CD14-positive monocyte (primary cell): ENCODE data around the gene PRKN. TPM values are rescaled to one million over a fixed set of nuclear protein-coding genes. Genes with fewer than 3 reads are reported as not detected.
A peak's percentile ranks its signal among the peaks of the same experiment; 100 is the strongest.

ENCODE experiments used
- DNase-seq, 3 donors: peaks; one replicate each; pipeline ENCODE4 v3.0.0-alpha.2; 2011 to 2022
- H2AFZ ChIP-seq: 2 replicates; pipeline ENCODE4 v1.6.0; 2012; ENCODE audit warnings: mild to moderate bottlenecking, low read depth, low read length, inconsistent platforms; ENCODE audit not compliant: insufficient read depth, poor library complexity, severe bottlenecking
- H3K27ac ChIP-seq, 2 donors: 1 replicate in 1 of 2; 2 replicates in 1 of 2; pipeline ENCODE4 v1.5.1; 2012 to 2013; ENCODE audit warnings: low read length in 2 of 2, control low read depth in 1 of 2, inconsistent platforms in 1 of 2, low read depth in 1 of 2, mild to moderate bottlenecking in 1 of 2
- H3K27me3 ChIP-seq, 2 donors: one replicate each; pipeline versions ENCODE4 v1.6.0 to v1.6.1; 2011 to 2013; ENCODE audit warnings: low read length in 2 of 2; ENCODE audit not compliant: control insufficient read depth in 2 of 2, insufficient read depth in 2 of 2
- H3K36me3 ChIP-seq, 2 donors: replicated peaks in 1 of 2; 1 replicate in 1 of 2; 2 replicates in 1 of 2; pipeline versions ENCODE4 v1.5.1 to v1.6.1; 2012 to 2013; ENCODE audit warnings: low read length in 2 of 2, control low read depth in 1 of 2, inconsistent platforms in 1 of 2, mild to moderate bottlenecking in 1 of 2; ENCODE audit not compliant: insufficient read depth in 2 of 2, control insufficient read depth in 1 of 2
- H3K4me1 ChIP-seq, 2 donors: 1 replicate in 1 of 2; 2 replicates in 1 of 2; pipeline versions ENCODE4 v1.5.1 to v1.6.1; 2012 to 2013; ENCODE audit warnings: low read length in 2 of 2, control low read depth in 1 of 2, inconsistent platforms in 1 of 2, mild to moderate bottlenecking in 1 of 2, moderate library complexity in 1 of 2; ENCODE audit not compliant: insufficient read depth in 2 of 2, control insufficient read depth in 1 of 2
- H3K4me2 ChIP-seq: replicated peaks from 2 replicates; pipeline ENCODE3; 2012; ENCODE audit warnings: low read length, moderate library complexity, mild to moderate bottlenecking; ENCODE audit not compliant: poor library complexity, severe bottlenecking; ENCODE audit errors: extremely low read depth
- H3K4me3 ChIP-seq, 3 experiments: fragments of 200-600 bp in 1 of 3; sonication (generic) in 1 of 3; replicated peaks in 1 of 3; 1 replicate in 2 of 3; 2 replicates in 1 of 3; pipeline ENCODE4 v1.5.1; 2011 to 2013; ENCODE audit warnings: low read length in 3 of 3, mild to moderate bottlenecking in 3 of 3, control low read depth in 2 of 3, low read depth in 2 of 3, inconsistent platforms in 1 of 3, moderate library complexity in 1 of 3
- H3K79me2 ChIP-seq: 2 replicates; pipeline ENCODE4 v1.6.0; 2012; ENCODE audit warnings: mild to moderate bottlenecking, control low read depth, inconsistent platforms, low read length, moderate library complexity; ENCODE audit not compliant: insufficient read depth
- H3K9ac ChIP-seq: 2 replicates; pipeline ENCODE4 v1.6.0; 2017; ENCODE audit warnings: low read length, mild to moderate bottlenecking; ENCODE audit not compliant: insufficient read depth, poor library complexity, severe bottlenecking
- H3K9me3 ChIP-seq, 2 donors: replicated peaks in 1 of 2; 1 replicate in 1 of 2; 2 replicates in 1 of 2; pipeline versions ENCODE4 v1.5.1 to v1.6.1; 2012 to 2013; ENCODE audit warnings: low read length in 2 of 2, control low read depth in 1 of 2; ENCODE audit not compliant: control insufficient read depth in 1 of 2, insufficient read depth in 1 of 2
- H4K20me1 ChIP-seq: 2 replicates; pipeline ENCODE4 v1.6.0; 2012; ENCODE audit warnings: mild to moderate bottlenecking, low read length, control low read depth, moderate library complexity; ENCODE audit not compliant: insufficient read depth
- H3K27ac Mint-ChIP-seq, 7 donors: one replicate each; pipeline ENCODE4 v1.8.0; 2020; ENCODE audit warnings: mild to moderate bottlenecking in 7 of 7, mixed read lengths in 7 of 7, moderate library complexity in 6 of 7, inconsistent platforms in 2 of 7
- H3K27me3 Mint-ChIP-seq, 3 donors: one replicate each; pipeline ENCODE4 v1.8.0; 2021 to 2022; ENCODE audit warnings: low read depth in 3 of 3, mild to moderate bottlenecking in 3 of 3, mixed read lengths in 3 of 3, moderate library complexity in 3 of 3, inconsistent platforms in 1 of 3
- H3K36me3 Mint-ChIP-seq, 2 donors: one replicate each; pipeline ENCODE4 v1.8.0; 2020; ENCODE audit warnings: mixed read lengths in 2 of 2, inconsistent platforms in 1 of 2, mild to moderate bottlenecking in 1 of 2
- H3K4me1 Mint-ChIP-seq: one replicate; pipeline ENCODE4 v1.8.0; 2020; ENCODE audit warnings: mild to moderate bottlenecking, mixed read lengths
- H3K4me3 Mint-ChIP-seq, 2 donors: one replicate each; pipeline ENCODE4 v1.8.0; 2020; ENCODE audit warnings: mild to moderate bottlenecking in 2 of 2, mixed read lengths in 2 of 2, moderate library complexity in 1 of 2
- H3K9me3 Mint-ChIP-seq, 7 donors: one replicate each; pipeline ENCODE4 v1.8.0; 2020 to 2022; ENCODE audit warnings: mixed read lengths in 7 of 7, mild to moderate bottlenecking in 6 of 7, moderate library complexity in 6 of 7, inconsistent platforms in 2 of 7
- WGBS: methylation state at CpG from one replicate; pipeline ENCODE4 v1.1.5; 2013; ENCODE audit warnings: missing lambda C conversion rate; ENCODE audit not compliant: insufficient coverage; 5-methylcytosine and 5-hydroxymethylcytosine counted together
- intact Hi-C, 2 donors: fragments of 100-400 bp; cut with micrococcal nuclease; formaldehyde crosslinking; loops; one replicate each; pipeline versions ENCODE4 v1.15.0 to v1.15.1; 2023
- polyA plus RNA-seq, 3 donors: library from polyadenylated mRNA; depleted of rRNA in 1 of 3; unstranded in 2 of 3; stranded (reverse) in 1 of 3; fragments of 300-500 nt in 2 of 3; fragments of >200 nt in 1 of 3; fragmentation: Illumina TruSeq in 2 of 3; gene quantifications; 1 replicate in 2 of 3; 2 replicates in 1 of 3; pipeline ENCODE4 v1.2.3, GENCODE V29; 2012 to 2021
- TF ChIP-seq, protein P1 (sequence below): fragments of 200-600 bp; IDR thresholded peaks from one replicate; pipeline ENCODE4 v1.8.0; 2022; ENCODE audit warnings: antibody characterized with exemption, mild to moderate bottlenecking

PRKN gene
- polyA plus RNA-seq, 3 donors: 0.19 to 0.21 TPM; not detected in 1

GRCh38 chr6:162363757-162364156 is 363.8 kb downstream of the PRKN start:
- TF ChIP-seq, protein P1, sequence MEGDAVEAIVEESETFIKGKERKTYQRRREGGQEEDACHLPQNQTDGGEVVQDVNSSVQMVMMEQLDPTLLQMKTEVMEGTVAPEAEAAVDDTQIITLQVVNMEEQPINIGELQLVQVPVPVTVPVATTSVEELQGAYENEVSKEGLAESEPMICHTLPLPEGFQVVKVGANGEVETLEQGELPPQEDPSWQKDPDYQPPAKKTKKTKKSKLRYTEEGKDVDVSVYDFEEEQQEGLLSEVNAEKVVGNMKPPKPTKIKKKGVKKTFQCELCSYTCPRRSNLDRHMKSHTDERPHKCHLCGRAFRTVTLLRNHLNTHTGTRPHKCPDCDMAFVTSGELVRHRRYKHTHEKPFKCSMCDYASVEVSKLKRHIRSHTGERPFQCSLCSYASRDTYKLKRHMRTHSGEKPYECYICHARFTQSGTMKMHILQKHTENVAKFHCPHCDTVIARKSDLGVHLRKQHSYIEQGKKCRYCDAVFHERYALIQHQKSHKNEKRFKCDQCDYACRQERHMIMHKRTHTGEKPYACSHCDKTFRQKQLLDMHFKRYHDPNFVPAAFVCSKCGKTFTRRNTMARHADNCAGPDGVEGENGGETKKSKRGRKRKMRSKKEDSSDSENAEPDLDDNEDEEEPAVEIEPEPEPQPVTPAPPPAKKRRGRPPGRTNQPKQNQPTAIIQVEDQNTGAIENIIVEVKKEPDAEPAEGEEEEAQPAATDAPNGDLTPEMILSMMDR: no peak
- DNase-seq: no peak
- H3K4me1 ChIP-seq: no peaks in the 10 kb centered on the region
- no peak overlapping the region for H3K27ac Mint-ChIP-seq
- H3K4me1 Mint-ChIP-seq: no peaks in the 10 kb centered on the region
- H3K4me3 Mint-ChIP-seq: no peak overlapping the region
- H3K4me3 ChIP-seq: no peak overlapping the region
- H3K4me2 ChIP-seq: no peak overlapping the region
- no peaks in the 10 kb centered on the region for H3K79me2 ChIP-seq
- no peak overlapping the region for H3K9ac ChIP-seq
- peaks cover 0 to 9% (median 6%) of the 10 kb centered on the region in 7 donors for H3K9me3 Mint-ChIP-seq
- H4K20me1 ChIP-seq: no peaks in the 10 kb centered on the region
- peaks cover 14 to 15% of the 10 kb centered on the region in 2 donors for H3K9me3 ChIP-seq
- intact Hi-C loops: no loop called here
- peaks cover 0 to 2% (median 0%) of the 10 kb centered on the region in 3 donors for H3K27me3 Mint-ChIP-seq
- no peak overlapping the region for H2AFZ ChIP-seq
- no peaks in the 10 kb centered on the region for H3K36me3 ChIP-seq
- no peak overlapping the region for H3K27ac ChIP-seq
- H3K36me3 Mint-ChIP-seq: no peaks in the 10 kb centered on the region
- H3K27me3 ChIP-seq: no peaks in the 10 kb centered on the region
- 92% methylated on average over 2 of the region's 4 CpGs for WGBS

- 100% methylated on average over 1 of the region's 6 CpGs for WGBS
- TF ChIP-seq, protein P1: no peak
- intact Hi-C loops: no loop called here
- Mint-ChIP-seq H3K9me3 (peaks cover 0 to 6% (median 0%) of the 10 kb centered on the region in 7 donors), H3K27ac (no peak overlapping the region), H3K27me3 (peaks cover 0 to 2% (median 0%) of the 10 kb centered on the region in 3 donors), H3K4me1 (no peaks in the 10 kb centered on the region), H3K4me3 (peak overlapping the region in 1 of 2 donors; percentile 9), H3K36me3 (no peaks in the 10 kb centered on the region)
- H3K4me1 ChIP-seq: no peaks in the 10 kb centered on the region
- H3K27ac ChIP-seq: no peak overlapping the region
- no peak for DNase-seq
- no peak overlapping the region for H3K4me3 ChIP-seq
- H3K4me2 ChIP-seq: no peak overlapping the region
- H3K27me3 ChIP-seq: no peaks in the 10 kb centered on the region
- no peak overlapping the region for H3K9ac ChIP-seq
- H2AFZ ChIP-seq: no peak overlapping the region
- peaks cover 0 to 6% of the 10 kb centered on the region in 2 donors for H3K9me3 ChIP-seq
- no peaks in the 10 kb centered on the region for H3K36me3 ChIP-seq
- no peaks in the 10 kb centered on the region for H3K79me2 ChIP-seq
- H4K20me1 ChIP-seq: no peaks in the 10 kb centered on the region
These were observed 366.5 kb downstream of the PRKN start for GRCh38 chr6:162360901-162361567.
